HT1080 (cell line): Measurements from ENCODE around the gene DNMT1. TPM values are rescaled to one million over a fixed set of nuclear protein-coding genes. Genes with fewer than 3 reads are reported as not detected.
"Not testable (repeated sequence)": the region's sequence is repeated elsewhere in the genome, so short reads cannot be mapped to it uniquely, and the experiment has no call there.

ENCODE experiments used
- DNase-seq: peaks from one replicate; pipeline ENCODE4 v3.0.0-alpha.2; 2015; ENCODE audit warnings: low read depth
- total RNA-seq: library from RNA; depleted of rRNA; stranded (reverse); fragments of >200 nt; shearing (Covaris generic); gene quantifications from 2 replicates; pipeline ENCODE4 v1.2.3, GENCODE V29; 2014

The DNMT1 gene
- total RNA-seq, 1 experiment from 2014 or later = 139 TPM

DNA sequence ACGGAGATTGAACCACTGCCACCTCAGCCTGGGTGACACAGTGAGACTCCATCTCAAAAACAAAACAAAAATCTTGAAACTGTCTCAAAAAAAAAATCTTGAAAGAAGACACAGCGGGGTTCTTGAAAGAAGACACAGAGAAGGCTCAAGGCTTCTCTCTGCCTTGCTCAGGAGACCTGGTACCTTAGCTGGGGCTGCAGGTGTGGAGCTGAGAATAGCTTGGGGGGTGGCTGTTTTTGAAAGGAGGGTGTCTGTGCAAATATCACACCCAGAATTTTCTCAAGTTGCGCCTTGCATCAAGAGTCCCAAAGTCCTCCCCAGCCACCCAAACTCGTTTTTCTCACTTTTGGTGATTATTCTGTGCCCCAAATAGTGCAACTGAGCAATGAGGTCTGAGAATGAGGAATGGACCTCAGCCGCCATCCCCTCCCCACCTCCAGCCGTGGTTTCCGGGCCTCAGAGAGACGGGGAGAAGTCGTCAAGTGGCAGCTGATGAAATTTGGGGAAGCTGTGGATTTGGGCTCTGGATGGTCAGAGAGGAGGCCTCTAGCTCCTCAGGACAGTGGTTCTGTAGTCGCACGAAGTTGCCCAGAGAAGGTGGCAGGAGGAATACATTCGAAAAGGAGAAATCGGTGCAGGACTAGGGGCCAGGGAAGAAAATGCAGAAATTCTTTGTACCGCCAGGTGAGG lies 27.6 kb upstream of the DNMT1 start:
- DNase-seq = no peak

DNA sequence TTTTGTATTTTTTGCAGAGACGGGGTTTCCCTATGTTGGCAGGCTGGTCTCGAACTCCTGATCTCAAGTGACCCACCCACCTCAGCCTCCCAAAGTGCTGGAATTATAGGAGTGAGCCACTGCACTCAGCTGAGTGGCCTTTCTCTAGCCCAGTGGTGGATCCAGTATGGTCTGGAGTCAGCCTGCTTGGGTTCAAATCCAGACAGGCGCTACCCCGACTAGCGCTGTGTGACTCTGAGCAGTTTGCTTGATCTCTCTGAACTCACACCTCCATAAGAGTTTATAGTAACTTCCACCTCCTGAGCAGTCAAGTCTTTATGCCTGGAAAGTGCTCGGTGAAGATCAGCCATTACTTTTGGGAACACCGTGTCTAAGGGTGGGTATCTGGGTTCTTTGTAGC lies 25.9 kb upstream of the DNMT1 start:
- no peak for DNase-seq

DNA sequence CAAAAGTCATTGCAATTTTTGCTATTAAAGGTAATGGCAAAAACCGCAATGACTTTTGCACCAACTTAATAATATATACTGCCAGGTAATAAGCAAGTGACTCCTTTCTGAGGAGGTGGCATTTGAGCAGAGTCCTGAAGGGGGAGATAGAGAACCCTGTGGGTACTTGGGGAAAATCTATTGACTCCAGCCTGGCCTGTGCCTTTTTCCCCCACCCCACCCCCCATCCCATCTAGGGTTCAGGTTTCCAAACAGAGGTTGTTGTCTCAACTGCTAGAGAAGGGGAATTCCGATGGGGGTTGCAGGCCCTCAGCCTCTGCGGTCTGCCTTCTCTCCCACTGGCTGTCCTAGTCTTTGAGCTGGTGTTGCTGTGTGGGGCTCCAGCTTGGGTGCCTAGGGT lies 24.9 kb upstream of the DNMT1 start:
- DNase-seq = peak; percentile 46

DNA sequence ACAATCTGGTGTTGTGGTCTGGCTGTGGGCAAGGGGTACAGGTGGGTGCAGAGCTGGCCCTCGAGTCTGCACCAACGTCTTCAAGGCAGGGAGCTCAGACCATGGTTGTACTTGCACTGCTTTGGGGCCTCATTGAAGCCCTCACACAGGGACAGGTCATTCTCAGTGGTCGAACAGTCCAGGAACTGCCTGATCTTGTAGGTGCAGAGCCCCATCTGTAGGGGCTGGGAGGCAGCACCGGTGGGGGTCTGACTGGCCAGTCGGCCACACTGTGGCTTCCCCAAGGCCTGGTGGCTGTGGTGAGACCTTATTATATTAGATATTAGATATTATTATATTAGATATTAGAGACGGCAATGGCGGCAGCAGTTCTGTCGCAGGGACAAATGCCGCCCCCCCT lies 22.3 kb upstream of the DNMT1 start:
- DNase-seq = no peak

DNA sequence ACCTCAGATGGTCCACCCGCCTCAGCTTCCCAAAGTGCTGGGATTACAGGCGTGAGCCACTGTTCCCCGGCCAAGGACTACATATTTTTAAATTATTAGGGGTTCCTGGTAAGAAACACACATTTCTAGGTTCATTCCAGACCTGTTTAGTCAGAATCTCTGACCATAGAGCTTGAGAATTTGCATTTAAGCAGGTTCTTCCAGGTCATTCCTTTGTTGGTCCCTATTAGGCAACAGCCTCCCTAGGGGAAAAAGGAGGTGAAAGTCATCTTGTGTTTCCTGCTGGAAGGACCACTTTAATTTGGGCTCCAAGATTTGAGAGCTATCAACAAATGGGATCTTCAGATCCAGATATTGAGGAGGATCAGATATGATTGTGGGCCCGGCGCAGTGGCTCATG lies 20.0 kb upstream of the DNMT1 start:
- no peak for DNase-seq

DNA sequence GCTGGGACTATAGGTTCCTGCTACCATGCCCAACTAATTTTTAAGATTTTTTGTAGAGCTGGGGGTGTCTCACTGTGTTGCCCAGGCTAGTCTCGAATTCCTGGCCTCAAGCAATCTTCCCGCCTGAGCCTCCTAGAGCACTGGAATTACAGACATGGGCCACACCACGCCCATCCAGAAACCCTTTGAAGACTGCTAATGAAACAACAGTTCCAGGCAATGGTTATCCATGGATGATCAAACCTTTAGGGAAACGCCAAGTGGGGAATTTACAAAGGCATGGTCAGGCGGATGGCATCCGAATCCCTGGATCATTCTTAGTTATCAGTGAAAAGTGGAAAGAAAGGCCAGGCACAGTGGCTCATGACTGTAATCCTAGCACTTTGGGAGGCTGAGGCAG lies 16.9 kb upstream of the DNMT1 start:
- no peak for DNase-seq

DNA sequence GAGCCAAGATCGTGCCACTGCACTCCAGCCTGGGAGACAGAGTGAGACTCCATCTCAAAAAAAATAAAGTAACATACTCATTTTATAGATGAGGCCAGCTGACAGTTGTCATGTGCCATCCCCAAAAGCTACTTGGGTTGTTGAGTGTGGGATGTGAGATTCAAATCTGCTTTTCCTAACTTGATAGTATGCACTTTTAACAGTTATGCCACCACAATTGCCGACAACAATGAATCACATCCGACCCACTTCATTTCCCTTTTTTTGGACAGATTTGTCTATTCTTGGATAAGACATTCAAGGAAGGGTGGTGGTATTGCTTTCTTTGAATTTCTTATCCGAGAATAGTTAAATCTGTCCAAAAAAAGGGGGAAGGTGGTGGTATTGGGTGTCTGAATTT lies 16.3 kb upstream of the DNMT1 start:
- peak; percentile 21 for DNase-seq

DNA sequence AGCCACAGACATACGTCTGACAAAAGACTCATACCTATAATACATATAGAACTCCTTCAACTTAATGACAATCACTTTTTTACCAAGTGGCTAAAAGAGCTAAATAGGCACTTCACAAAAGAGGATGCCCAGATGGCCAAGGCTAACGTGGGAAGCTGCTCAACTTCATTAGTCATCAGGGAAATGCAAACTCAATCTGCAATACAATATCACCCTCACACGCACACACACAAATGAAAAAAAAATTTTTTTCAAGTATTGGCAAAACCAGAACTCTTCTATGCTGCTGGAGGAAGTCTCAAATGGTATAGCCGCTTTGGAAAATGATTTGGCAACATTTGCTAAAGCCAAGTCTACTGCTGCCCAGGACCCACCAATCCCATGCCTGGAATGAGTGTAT lies 14.6 kb upstream of the DNMT1 start:
- DNase-seq = peak; percentile 72

DNA sequence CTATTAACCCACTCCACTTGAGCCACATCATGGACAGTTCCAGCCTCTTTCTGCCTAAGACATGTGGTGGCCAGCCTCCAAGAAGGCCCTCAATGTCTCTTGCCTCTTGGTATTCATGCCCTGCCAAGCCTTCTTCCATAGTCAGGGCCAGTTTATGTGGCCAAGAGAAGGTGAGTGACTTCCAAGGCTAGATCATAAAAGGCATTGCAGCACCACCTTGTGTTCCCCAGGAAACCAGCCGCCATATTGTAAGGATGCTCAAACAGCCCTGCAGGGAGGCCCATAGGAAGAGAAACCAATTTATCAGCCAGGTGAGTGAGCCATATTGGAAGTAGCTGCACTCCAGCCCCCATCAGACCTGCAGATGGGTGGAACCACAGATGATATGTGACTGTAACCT lies 12.3 kb upstream of the DNMT1 start:
- DNase-seq = no peak

DNA sequence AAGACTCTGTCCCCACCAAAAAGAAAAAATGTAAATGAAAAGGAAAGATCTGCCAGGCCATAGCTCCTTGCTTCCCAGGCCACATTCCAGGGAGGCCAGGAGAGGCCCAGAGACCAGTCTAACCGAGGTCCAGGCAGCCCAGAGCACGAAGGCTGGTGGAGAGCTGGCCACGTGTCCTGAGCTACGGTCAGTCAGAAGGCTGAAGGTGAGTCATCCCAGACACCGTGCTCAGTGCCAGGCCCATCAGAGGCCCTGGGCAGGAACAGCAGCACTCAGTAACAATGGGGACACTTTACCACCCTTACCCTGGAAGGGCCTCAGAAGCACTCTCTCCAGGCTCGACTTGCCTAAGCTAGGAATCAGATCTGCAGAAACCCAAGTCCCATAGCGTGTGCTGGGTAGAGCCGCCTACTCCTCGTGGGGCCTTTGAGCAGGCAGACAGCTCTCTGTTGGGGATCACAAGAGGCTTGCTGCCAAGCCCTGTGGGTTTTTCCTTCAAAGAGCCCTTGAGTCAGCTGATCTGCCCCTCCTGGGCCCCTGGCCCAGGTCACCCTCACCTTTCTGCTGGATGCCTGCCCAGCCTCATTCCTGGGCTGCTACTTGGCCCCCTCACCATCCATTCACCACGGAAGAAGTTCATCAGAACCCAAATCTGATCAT lies 11.6 kb upstream of the DNMT1 start:
- peak; percentile 71 for DNase-seq

DNA sequence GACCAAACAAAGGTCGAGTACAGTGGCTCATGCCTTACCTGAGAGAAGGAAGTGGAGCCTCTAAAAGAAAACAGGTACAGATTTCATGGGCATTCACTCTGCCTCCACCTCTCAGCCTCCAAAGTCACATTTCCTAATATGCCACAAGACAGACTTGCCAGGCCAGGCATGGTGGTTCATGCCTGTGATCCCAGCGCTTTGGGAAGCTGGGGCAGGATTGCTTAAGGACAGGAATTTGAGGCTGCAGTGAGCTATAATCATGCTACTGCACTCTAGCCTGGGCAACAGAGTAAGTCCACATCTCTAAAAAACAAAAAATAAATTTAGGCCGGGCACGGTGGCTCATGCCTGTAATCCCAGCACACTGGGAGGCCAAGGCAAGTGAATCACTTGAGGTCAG lies 10.9 kb upstream of the DNMT1 start:
- no peak for DNase-seq

DNA sequence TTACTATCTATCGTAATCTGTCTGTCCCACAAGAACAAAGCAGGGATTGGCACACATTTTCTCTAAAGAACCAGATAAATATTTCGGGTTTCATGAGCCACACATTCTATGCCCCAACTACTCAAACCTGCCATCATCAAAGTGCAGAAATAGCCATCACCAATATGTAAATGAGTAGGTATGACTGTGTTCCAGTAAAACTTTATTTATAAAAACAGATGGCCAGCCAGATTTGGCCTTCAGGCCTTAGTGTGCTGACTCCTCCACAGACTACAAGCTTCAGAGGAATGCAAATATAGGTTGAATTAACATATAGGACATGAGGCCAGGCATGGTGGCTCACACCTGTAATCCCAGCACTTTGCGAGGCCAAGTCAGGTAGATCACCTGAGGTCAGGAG lies 8.9 kb upstream of the DNMT1 start:
- no peak for DNase-seq

DNA sequence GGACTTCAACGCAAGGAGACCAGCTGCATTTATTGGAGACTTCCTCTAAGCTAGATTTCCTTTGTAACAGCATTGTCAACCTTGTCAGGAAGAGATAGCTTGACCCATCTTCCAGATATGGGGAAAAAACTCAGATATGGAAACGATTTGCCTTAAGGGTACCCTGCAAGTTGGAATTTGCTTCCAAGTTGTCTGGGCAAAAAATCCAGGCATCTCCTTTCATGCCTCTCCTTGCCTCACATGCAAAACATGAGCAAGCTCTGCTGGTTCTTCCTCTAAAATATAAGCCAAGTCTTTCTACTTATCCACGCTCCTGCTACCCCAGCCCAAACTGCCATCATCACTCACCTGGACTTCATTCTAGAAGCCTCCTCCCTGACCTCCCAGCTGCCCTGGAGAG lies 6.4 kb upstream of the DNMT1 start:
- no peak for DNase-seq

DNA sequence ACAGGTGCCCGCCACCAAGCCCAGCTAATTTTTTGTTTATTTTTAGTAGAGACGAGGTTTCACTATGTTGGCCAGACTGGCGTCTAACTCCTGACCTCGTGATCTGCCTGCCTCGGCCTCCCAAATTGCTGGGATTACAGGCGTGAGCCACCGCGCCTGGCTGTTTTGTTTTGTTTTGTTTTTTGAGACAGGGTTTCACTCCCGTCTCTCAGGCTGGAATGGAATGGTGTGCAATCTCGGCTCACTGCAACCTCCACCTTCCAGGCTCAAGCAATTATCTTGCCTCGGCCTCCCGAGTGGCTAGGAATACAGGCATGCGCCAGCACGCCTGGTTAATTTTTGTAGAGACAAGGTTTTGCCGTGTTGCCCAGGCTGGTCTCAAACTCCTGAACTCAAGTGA lies 5.3 kb upstream of the DNMT1 start:
- DNase-seq = not testable (repeated sequence)

DNA sequence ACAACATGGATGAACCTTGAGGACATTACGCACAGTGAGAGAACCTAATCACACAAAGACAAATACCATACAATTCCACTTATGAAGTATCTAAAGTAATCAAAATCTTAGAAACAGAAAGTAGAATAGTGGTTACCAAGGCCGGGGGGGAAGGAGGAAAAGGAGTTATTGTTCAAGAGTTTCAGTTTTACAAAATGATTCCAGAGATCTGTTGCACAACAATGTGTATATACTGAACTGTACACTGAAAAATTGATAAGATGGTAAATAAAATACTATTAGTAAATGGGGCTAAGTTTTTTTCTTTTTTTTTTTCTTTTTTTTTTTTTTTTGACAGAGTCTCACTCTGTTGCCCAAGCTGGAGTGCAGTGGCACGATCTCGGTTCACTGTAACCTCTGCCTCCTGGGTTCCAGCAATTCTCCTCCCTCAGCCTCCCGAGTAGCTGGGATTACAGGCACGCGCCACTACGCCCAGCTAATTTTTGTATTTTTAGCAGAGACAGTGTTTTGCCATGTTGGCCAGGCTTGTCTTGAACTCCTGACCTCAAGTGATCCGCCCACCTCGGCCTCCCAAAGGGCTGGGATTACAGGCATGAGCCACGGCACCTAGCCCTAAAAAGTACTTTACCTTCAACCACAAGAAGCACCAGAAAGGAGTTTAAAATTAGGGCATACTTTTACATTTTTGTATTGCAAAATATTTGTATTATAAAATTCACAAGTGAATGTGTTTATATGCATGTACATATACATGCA lies 4.3 kb upstream of the DNMT1 start:
- not testable (repeated sequence) for DNase-seq

DNA sequence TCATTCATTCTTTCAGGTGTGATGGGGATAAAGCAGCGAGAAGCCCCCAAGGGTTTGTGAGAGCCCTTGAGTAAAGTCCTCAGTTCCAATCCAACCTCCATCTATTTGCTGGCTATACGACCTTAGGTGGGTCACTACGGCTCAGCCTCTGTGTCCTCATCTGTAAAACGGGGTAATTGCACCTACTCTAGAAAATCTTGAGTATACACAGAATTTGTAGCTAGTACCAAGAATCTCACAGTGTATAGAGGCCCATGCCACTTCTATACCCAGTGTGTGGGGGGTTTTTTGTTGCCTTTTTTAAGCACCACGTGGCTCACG lies 406 bp upstream of the DNMT1 start:
- no peak for DNase-seq

DNA sequence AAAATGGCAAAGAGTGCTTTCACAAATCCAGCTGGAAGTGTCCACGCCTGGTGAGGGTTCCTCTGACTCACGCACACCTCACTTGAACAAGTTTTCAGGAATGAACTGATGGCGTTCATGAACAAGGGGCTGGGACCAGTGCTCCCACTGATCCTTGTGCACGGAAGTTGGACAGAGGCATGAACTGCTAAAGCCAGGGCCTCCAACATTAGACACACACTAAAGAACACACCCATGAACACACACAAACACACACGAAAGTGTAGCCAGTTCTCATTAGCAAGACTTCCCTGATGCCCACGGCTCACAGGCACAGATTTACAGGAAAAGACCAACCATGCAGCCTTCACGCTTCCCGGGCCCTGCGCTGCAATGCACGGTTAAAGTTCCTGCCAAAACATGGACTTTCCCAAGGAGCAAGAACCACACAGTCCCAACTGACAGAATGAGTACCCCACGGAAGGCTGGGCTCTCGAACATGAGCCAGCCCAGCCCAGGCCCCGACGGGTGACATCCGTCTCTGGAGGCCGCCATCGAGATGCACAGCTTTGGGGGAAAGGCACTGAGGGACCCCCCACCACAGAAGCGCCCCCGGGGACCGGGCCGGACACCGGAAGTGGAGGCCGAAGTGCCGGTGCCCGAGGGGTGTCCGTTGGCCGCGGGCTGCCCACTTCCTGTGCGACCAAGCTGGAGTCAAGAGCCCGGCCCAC lies 808 bp downstream of the DNMT1 start:
- peak; percentile 48 for DNase-seq

DNA sequence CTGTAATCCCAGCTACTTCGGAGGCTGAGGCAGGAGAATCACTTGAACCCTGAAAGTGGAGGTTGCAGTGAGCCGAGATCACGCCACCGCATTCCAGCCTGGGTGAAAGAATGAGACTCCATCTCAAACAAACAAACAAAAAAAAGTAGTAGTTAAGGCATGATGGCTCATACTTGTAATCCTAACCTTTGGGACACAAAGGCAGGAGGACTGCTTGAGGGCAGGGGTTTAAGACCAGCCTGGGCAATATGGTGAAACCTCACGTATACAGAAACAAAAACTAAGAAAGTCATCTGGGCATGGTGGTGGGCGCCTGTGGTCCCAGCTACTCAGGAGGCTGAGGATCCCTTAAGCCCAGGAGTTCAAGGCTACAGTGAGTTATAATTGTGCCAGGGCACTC lies 1.8 kb downstream of the DNMT1 start:
- DNase-seq = no peak

DNA sequence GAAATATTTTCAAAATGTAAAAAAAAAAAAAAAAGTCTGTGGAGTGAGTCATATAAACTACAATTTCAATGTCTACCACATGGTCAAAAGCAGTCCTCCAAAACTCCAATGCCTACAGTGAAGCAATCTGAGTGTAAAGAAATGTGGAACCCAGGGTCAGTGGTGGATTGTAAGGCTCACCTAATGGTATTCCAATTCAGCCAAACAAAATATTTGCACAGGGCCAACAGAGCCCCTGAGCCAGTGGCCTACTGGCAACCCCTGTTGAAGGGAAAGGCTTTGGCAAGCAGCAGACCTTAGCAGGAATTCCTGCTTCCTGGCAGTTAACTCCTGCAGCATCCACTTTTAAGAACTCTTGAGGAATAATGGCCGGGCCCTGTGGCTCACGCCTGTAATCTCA lies 3.4 kb downstream of the DNMT1 start:
- peak; percentile 21 for DNase-seq

DNA sequence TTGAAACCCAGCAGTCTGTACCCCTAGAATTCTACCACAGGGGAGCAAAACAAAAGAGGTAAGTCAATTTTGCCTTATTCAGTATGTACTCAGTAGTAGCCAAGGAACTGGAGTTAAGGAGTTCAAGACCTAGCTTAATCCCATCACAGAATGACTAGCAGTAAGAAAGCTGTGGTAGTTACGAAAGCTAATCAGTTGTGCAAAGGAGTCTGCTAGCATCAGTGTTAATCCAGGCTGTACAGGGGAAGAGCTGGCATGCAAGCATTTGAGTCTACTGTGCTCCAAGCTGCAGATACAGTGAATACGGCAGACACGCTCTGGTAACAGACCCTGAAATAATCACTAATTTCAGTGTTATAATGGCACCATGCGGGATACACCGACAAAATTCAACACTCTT lies 4.7 kb downstream of the DNMT1 start:
- DNase-seq = no peak

DNA sequence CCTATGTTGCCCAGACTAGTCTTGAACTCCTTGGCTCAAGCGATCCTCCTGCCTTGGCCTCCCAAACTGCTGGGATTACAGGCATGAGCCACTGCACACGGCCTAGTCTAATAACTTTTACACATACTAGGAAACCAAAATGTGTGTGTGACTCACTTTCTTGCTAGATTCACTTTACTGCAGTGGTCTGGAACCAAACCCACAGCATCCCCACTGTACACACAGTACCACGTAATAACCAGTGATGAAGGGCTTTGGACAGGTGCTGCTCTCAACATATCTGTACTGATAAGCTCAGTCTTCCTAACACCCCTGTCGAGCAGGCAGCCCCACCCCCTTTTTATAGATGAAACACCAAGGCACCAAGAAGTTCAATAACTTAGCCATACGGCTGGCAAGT lies 5.1 kb downstream of the DNMT1 start:
- DNase-seq = no peak

DNA sequence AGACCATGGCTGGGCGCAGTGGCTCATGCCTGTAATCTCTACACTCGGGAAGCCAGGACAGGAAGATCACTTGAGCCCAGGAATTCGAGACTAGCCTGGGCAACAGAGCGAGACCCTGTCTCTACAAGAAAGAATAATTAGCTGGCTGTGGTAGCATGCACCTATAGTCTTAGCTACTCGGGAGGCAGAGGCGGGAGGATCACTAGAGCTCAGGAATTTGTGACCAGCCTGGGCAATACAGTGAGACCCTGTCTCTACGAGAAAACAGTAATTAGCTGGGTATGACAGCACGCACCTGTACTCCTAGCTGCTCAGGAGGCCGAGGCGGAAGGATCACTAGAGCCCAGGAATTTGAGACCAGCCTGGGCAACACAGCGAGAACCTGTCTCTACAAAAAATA lies 7.4 kb downstream of the DNMT1 start:
- no peak for DNase-seq
